H7 (cell line): Measurements from ENCODE around the gene MCUR1. TPM values are rescaled to one million over a fixed set of nuclear protein-coding genes. Genes with fewer than 3 reads are reported as not detected.
"Not testable (repeated sequence)": the region's sequence is repeated elsewhere in the genome, so short reads cannot be mapped to it uniquely, and the experiment has no call there.

Experiments
- DNase-seq: peaks from one replicate; pipeline ENCODE4 v3.0.0; 2012
- H3K27me3 ChIP-seq: 2 replicates; pipeline ENCODE4 v1.6.0; 2011; ENCODE audit warnings: mild to moderate bottlenecking, low read length; ENCODE audit not compliant: control insufficient read depth, insufficient read depth
- H3K36me3 ChIP-seq: replicated peaks from 2 replicates; pipeline ENCODE4 v1.5.1; 2011; ENCODE audit warnings: low read length; ENCODE audit not compliant: control insufficient read depth, insufficient read depth
- H3K4me3 ChIP-seq: 2 replicates; pipeline ENCODE4 v1.5.1; 2011; ENCODE audit warnings: low read depth, mild to moderate bottlenecking, control low read depth, low read length, moderate library complexity; ENCODE audit not compliant: insufficient read depth
- total RNA-seq: library from RNA; depleted of rRNA; stranded (reverse); fragments of >200 nt; shearing (Covaris generic); gene quantifications from 2 replicates; pipeline ENCODE4 v1.2.3, GENCODE V29; 2014

MCUR1 gene
- total RNA-seq, 1 experiment from 2014 or later, result 16.0 TPM

DNA sequence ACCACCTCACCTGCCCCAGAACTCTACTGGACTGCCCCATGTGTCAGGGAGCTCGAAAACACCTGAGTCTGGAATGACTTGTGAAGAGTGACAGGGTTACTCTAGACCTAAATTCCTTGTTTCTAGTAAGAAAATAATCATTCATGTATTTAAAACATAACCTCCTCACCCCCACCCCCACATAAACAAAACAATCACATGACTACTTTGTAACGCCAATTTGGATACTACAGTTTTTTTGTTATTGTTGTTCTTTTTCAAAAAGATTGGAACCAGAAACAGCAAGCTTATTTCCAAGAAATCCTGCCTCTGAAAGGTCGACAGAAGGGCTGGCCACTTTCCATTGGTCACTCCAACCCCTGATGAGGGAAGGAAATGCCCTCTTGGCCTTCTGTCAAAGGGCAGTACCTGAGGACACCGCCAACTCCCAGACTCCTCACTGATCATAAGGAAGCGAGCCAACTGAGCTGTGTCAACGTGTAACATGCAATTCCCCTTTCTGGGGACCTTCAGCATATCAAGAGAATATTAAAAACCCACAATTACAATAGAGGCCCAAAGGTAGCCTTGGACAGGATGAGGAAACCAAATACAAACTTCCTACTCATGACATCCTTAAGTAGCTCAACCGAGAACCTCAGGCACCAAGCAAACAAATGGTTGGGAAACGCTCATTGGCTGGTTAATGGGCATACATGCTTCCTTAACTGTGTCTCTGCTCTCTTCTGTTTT lies 2.6 kb downstream of the MCUR1 start:
- H3K27me3 ChIP-seq, result no peaks in the 10 kb centered on the region
- H3K4me3 ChIP-seq, result no peak overlapping the region
- DNase-seq, result no peak

DNA sequence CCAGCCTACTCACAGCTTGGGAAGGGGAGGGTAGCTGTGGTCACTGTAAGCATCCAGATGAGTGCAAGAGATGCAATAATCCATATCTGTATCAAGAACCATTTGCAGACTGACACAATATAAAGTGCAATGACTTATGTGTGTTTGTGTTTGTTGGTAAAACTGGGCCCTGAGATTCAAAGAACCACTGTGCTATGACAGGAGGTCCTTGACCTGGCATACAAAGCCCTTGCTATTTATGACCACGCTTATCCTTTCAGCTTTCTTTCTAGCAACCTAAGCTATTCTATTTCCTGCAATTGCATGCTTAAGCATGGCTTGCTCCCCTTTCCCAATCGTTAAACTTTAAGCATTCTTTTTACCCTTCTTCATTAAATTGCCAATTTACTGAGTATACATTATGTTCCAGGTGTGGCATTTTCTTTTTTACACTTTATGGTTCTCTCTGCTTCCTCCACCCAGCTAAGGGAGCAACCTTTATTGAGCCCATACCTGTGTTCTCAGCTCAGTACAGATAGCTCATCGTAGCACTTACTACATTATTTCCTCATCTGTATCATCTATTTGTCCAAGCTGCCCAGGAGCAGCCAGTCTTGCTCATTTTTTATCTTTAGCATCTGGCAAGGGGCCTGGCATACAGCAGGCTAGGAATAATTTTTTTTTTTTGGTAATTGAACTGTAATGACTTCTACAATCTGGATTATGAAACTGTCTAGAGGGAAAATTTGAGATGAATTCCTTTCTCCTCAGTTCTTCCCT lies 3.5 kb downstream of the MCUR1 start:
- DNase-seq, result no peak
- H3K36me3 ChIP-seq, result no peaks in the 10 kb centered on the region
- H3K4me3 ChIP-seq, result no peak overlapping the region

More for the DNA sequence above, 2.6 kb downstream of the MCUR1 start:
- no peaks in the 10 kb centered on the region for H3K36me3 ChIP-seq

DNA sequence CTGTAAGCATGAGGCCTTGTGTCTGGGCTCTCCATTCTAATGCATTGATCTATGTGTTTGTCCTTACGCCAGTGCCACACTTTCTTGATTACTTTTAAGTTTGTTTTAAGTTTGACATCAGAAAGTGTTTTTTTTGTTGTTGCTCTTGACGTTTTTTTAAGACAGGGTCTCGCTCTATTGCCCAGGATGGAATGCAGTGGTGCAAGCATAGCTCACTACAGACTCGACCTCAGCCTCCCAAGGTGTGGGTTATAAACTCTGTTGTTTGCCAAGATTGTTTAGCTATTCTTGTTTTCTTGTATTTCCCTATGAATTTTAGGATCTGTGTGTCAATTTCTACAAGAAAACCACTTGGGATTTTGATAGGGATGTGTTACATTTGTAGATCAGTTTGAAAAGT lies 5.6 kb downstream of the MCUR1 start:
- Histone ChIP-seq H3K4me3 (no peak overlapping the region), H3K27me3 (no peaks in the 10 kb centered on the region), H3K36me3 (no peaks in the 10 kb centered on the region)
- no peak for DNase-seq

More for the DNA sequence above, 3.5 kb downstream of the MCUR1 start:
- no peaks in the 10 kb centered on the region for H3K27me3 ChIP-seq

DNA sequence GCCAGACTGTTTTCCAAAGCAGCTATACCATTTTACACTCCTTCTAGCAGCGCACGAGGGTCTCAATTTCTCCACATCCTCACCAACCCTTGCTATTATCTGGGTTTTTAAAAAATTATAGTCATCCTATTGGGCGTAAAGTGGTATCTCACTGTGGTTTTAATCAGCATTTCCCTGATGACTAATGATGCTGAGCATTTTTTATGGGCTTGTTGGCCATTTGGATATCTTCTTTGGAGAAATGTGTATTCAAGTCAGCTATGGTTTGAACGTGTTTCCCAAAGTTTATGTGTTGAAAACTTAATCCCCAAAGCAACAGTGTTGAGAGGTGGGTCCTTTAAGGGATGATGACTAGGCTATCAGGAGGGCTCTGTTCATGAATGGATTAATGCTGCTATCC lies 6.7 kb downstream of the MCUR1 start:
- Histone ChIP-seq H3K4me3 (no peak overlapping the region), H3K36me3 (peaks cover 2% of the 10 kb centered on the region; the same call in 1 of the 2 replicates)
- DNase-seq, result no peak

DNA sequence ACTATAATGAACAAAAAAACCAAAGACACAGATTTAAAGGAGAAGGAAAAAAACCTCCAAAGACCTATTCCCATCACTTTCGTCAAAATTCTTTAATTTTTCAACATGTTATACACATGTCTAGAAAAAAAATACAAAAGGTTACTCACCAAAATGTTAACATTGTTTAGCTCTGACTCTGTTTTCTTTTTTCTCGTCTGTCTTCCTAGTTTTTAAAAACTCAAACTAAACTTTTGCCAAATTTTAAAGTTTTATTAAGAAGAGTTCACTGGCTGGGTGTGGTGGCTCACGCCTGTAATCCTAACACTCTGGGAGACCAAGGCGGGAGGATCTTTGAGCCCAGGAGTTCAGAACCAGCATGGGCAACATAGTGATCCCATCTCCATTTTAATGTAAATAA lies 10.8 kb downstream of the MCUR1 start:
- H3K36me3 ChIP-seq, result peaks cover 6% of the 10 kb centered on the region
- no peak for DNase-seq
- H3K27me3 ChIP-seq, result no peaks in the 10 kb centered on the region
- no peak overlapping the region for H3K4me3 ChIP-seq

More for the DNA sequence above, 6.7 kb downstream of the MCUR1 start:
- H3K27me3 ChIP-seq, result no peaks in the 10 kb centered on the region

DNA sequence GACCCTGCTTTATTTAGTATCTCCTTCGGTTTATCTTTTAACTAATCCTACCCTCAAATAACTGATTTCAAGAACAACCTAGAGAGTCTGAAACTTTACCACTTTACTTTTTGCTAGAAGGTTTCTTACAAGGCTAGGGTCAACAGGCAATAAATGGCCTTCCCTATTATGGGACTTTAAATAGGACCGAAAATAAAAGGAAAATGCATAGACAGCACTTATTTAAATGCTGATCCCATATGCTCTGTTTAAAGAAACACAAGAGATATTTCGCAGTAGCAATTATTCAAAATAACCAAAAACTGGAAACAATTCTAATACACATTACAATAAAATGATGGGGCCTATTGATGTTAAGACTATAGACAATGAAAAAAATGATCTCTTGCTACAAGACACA lies 13.7 kb downstream of the MCUR1 start:
- no peak for DNase-seq
- Histone ChIP-seq H3K27me3 (no peaks in the 10 kb centered on the region), H3K36me3 (peaks cover 6% of the 10 kb centered on the region), H3K4me3 (no peak overlapping the region)

DNA sequence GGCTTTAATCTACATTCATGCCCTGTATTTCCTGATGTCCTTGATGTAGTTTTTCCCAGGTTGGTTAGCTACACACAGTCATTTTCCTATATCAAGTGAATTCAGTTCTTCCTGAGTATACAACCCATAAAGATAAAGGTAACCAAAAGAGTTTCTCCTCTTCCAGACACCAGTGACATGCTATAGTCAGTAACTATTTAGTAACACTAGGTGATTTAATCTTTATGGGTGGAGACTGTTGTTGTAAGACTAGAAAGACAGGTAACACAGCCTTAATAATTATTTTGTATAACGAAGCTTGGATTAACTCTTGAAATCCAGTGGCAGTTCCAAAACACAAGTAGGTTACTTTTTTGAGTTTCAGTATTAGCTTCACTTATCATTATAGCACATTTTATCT lies 17.6 kb downstream of the MCUR1 start:
- H3K27me3 ChIP-seq, result no peaks in the 10 kb centered on the region
- DNase-seq, result no peak
- H3K4me3 ChIP-seq, result no peak overlapping the region
- H3K36me3 ChIP-seq, result peaks cover 4% of the 10 kb centered on the region

DNA sequence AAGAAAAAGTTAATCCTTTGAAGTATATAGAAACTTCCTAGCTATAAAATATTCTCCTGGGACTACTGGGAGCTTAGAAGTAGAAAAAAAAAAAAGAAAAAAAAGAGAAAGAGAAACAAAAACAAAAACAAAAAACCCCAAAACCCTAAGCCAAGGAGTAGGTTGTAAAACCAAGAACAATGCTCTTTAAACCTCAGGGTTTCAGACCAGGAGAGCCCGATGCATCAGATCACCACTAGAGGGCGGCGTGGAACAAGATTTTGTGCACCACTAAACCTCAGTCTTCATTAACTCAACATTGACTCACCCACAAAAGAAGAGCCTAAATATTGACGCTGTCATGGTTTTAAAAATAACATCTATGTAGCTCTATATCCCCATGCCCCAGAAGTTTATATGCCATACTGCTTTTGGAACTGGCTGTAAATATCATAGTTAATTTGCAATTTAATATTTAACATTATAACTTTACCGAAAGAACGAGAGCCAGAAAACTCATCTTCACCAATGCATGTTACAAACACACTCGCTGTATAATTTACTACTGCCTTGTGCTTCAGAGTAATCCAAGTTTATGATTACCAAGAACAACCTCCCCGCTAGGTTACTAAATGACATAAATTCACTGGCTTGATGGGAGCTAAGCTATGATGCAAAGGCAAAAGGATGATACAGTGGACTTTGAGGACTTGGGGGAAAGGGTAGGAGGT lies 19.2 kb downstream of the MCUR1 start:
- Histone ChIP-seq H3K36me3 (peaks cover 1% of the 10 kb centered on the region), H3K4me3 (no peak overlapping the region)

DNA sequence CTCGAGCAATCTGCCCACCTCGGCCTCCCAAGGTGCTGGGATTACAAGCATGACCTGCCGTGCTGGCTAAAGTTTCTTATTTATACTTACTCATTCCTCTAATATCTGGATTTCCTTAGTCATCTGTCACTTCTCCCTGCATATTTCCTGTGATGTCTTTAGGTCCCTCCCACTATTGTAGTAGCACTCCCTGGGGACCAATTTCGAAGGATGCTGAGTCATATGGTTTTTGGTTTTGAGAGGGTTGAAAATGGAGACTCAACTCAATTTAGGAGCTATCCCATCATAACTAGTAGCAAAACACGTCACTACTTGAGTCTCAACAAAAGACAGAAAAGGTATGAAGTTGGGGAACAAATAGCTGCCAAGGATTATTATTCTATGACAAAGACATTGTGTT lies 20.2 kb downstream of the MCUR1 start:
- no peak overlapping the region for H3K4me3 ChIP-seq
- H3K36me3 ChIP-seq, result peaks cover 1% of the 10 kb centered on the region
- no peaks in the 10 kb centered on the region for H3K27me3 ChIP-seq
- DNase-seq, result no peak

More for the DNA sequence above, 19.2 kb downstream of the MCUR1 start:
- no peaks in the 10 kb centered on the region for H3K27me3 ChIP-seq
- DNase-seq, result peak; percentile 72

DNA sequence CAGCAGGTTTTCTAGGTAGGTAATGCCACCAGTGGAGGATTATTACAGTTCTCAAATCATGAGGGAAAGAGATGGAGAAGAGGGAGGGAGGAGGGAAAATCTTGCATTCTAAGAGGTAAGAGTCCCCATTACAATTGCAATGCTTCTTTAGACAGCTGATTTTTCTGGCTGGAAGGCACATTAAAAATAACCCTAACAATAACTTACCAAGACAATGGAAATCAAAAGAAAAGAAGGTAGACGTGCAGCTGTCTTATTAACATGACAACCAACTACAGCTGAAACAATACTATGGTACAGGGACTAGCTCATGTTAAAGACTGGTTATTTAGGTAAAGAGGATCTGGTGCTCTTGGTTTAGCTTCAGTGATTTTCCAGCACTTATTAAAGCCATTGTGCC lies 24.6 kb downstream of the MCUR1 start:
- no peaks in the 10 kb centered on the region for H3K27me3 ChIP-seq
- no peak overlapping the region for H3K4me3 ChIP-seq
- no peaks in the 10 kb centered on the region; the same call in 1 of the 2 replicates for H3K36me3 ChIP-seq
- DNase-seq, result no peak

DNA sequence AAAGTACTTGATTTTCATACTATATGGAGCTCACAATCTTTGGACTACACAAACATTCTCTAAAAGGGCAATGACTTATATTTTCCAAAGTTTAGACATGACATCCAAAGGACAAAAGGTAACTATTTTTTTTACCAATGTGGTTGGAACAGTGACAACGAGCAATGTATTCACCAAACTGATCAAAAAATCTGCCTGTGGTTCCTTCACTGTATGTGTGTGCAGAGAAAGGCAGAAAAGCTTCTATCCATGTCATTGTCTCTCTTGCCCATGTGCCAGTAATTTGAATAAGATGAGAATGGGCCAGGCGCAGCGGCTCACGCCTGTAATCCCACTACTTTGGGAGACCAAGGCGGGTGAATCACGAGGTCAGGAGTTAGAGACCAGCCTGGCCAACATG lies 25.5 kb downstream of the MCUR1 start:
- Histone ChIP-seq H3K4me3 (no peak overlapping the region), H3K36me3 (no peaks in the 10 kb centered on the region; the same call in 1 of the 2 replicates), H3K27me3 (no peaks in the 10 kb centered on the region)
- no peak for DNase-seq

DNA sequence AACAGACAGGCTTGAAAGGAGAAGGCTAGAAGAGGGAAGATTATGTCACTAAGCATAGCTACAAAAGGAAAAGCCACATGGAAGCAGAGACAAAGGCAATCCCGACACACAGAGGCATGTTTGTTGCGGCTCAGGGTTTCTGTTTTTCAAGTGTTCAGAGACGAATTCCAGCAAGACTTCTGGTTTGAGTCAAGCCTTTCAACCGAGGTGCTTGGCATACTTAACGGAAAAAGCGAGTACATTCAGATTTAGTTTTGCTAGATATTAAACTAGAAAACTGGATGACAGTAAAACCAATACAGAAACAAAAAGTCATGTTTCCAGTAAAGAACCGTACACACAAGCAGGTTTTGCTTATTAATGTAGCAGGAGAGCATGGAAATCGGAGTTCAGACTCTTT lies 27.2 kb downstream of the MCUR1 start:
- peak; percentile 22 for DNase-seq
- no peaks in the 10 kb centered on the region for H3K27me3 ChIP-seq
- H3K4me3 ChIP-seq, result no peak overlapping the region
- no peaks in the 10 kb centered on the region; the same call in 1 of the 2 replicates for H3K36me3 ChIP-seq

DNA sequence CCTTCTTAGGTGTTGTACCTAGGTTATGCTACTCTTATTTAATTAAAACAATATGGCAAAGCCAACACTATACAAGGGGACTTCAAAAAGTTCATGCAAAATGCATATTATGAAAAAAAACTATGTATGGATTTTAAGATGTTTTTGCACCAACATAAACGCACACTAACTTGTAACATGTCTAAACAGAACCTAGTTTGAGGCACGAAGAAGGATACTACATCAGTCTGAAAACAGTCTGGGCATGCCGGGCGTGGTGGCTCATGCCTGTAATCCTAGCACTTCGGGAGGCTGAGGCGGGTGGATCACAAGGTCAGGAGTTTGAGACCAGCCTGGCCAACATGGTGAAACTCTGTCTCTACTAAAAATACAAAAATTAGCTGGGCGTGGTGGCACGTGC lies 34.2 kb downstream of the MCUR1 start:
- not testable (repeated sequence) for H3K27me3 ChIP-seq, H3K36me3 ChIP-seq, DNase-seq

DNA sequence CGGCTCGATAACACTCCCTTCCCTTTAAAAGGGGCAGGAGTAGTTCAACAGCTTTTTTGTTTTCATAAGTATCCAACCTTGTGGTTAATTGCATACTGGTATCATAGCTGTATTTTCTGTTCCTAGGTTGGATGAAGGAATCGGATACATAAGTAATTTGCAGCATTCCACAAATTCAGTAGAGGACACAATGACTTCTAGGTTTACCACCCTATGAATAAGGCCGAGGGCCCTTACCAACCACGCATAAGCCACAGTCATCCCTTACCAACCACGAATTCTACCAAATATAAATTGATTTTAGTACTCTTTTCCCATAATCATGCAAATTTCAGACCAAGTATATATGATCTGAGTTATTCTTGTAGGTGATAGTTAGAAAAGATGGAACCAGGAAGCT lies 36.3 kb downstream of the MCUR1 start:
- no peak for DNase-seq
- Histone ChIP-seq H3K27me3 (no peaks in the 10 kb centered on the region), H3K4me3 (no peak overlapping the region), H3K36me3 (no peaks in the 10 kb centered on the region)

More for the DNA sequence above, 34.2 kb downstream of the MCUR1 start:
- not testable (repeated sequence) for H3K4me3 ChIP-seq

DNA sequence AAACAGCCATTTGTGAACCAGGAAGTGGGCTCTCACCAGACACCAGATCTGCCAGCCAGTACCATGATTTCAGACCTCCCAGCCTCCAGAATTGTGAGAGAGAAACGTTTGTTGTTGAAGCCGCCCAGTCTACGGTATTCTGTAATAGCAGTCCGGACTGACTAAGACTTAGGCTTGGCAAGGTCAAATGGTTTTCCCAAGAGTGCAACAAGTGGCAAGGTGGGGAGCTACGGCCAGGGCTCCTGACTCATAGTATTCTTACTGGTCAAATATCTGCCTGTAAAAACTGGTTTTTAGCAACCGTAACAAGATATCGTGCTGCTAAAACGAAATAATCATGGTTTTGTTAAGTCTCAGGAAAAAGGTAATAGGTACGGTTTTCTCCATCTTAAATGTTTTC lies 37.8 kb downstream of the MCUR1 start:
- Histone ChIP-seq H3K27me3 (no peaks in the 10 kb centered on the region), H3K36me3 (no peaks in the 10 kb centered on the region), H3K4me3 (no peak overlapping the region)
- no peak for DNase-seq
